ENCODE data around the gene VPS37B.

Gene VPS37B

DNA sequence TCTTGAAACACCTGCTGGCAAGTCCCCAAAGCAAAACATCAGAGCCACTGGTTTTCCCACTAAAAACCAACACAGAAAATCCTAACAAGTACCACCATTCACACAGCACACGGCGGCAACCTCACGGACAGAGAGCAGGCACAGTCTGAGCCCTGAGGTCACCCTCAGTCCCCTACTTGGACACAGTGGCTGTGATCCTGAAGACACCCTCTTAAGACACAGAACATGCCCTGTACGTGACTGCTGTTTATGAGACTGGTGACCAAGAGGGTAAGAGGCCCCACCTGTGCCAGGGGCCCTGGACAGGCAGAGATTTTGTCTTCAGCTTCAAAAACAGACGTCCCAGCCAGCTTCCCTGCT is 31.1 kb downstream of the VPS37B start:
- DNase-seq, result no peak

DNA sequence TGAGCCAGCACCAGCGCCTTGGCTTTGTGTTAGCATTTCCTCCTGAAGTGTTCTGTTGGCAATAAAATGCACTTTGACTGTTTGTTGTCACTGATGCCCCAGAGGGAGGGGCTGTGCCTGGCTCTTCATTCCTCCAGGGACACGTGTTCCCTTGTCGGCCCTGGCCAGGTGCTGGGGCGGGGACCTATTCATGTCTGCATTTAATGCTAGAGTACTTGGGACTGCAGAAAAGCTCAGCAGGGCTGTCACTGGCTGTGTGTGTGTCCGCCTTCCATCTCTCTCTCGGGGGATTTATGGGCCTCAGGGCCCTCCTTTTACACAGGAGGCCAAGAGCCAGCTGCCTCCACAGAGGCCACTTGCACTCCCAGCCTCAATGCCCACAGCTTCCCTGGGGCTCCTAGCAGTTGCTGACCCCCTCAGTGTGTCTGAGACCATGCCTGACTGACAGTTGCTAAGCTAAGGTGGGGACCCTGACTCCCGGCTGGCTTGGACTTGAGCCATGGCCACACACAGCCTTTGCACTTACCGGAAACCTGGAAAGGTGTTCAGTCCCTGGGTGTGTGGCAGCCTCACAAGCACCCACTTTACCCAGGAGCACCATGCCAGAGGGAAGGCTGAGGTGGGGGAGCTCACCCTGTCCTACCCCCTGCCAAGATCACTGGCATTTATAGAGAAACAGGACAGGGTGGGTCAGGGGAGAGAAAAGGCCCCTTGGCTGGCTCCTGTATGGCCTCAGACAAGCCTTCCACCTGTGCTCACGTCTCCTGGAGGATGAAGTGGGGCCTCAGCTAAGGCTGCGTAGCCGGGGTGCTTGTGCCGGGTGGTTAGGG is 32.8 kb downstream of the VPS37B start:
- peak; percentile 95 for DNase-seq

DNA sequence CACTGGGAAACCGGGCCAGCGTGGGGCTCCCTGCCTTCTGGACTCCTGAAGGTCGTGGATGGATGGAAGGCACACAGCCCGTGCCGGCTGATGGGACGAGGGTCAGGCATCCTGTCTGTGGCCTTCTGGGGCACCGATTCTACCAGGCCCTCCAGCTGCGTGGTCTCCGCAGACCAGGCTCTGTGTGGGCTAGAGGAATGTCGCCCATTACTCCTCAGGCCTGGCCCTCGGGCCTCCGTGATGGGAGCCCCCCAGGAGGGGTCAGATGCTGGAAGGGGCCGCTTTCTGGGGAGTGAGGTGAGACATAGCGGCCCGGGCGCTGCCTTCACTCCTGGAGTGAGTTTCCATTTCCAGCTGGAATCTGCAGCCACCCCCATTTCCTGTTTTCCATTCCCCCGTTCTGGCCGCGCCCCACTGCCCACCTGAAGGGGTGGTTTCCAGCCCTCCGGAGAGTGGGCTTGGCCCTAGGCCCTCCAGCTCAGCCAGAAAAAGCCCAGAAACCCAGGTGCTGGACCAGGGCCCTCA is 33.8 kb downstream of the VPS37B start:
- no peak for DNase-seq

DNA sequence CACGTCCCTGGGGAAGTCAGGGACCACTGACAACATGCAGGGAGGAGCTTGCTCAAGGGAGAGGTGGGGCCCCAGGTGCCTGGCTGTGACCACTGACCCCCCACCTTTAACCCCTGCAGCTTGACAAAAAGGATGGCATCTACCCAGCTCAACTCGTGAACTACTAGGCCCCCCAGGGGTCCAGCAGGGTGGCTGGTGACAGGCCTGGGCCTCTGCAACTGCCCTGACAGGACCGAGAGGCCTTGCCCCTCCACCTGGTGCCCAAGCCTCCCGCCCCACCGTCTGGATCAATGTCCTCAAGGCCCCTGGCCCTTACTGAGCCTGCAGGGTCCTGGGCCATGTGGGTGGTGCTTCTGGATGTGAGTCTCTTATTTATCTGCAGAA is 34.3 kb downstream of the VPS37B start:
- no peak for DNase-seq

DNA sequence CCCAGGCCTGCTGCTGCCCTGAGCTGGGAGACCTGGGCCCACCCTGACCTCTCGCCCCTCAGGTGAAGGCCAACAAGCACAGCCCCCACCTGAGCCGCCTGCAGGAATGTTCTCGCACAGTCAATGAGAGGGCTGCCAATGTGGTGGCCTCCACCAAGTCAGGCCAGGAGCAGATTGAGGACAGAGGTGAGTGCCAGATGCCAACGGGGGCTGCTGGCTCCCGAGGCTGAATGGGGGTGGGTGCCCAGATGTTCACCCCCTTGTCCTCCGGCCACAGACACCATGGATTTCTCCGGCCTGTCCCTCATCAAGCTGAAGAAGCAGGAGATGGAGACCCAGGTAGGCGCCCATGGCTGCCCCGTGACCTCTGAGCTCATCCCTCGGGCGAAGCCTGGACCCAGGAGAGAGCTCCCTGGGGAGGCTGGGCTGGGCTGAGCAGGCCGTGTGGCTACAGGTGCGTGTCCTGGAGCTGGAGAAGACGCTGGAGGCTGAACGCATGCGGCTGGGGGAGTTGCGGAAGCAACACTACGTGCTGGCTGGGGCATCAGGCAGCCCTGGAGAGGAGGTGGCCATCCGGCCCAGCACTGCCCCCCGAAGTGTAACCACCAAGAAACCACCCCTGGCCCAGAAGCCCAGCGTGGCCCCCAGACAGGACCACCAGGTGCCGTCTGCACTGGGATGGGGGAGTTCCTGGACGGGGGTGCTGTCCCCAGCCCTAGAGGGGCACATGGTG is 34.9 kb downstream of the VPS37B start:
- DNase-seq, result no peak

DNA sequence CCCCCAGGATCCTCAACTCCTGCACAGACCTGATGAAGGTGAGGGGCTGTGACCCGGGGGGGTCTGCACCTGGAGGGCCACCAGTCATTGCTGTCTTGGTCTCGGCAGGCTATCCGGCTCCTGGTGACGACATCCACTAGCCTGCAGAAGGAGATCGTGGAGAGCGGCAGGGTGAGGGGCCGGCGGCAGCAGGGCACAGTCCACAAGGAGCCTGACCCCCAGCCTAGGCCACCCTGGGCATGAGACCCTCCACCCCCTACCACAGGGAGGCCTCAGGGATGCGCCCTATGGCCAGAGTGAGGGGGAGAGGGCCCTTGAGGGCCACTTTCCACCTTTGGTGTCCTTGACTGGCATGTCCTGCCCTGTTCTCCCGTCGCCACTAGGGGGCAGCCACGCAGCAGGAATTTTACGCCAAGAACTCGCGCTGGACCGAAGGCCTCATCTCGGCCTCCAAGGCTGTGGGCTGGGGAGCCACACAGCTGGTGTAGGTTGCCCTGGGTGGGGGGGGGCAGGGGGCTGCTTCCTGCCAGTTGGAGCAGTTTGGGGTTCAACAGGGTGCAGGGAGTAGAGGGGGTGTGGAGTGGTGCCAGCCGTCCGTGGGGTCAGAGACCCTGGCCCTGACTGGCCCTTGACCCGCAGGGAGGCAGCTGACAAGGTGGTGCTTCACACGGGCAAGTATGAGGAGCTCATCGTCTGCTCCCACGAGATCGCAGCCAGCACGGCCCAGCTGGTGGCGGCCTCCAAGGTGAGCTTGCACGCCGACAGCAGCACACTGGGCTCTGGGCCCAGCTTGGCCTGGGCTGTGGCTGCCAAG is 35.7 kb downstream of the VPS37B start:
- peak; percentile 46 for DNase-seq

DNA sequence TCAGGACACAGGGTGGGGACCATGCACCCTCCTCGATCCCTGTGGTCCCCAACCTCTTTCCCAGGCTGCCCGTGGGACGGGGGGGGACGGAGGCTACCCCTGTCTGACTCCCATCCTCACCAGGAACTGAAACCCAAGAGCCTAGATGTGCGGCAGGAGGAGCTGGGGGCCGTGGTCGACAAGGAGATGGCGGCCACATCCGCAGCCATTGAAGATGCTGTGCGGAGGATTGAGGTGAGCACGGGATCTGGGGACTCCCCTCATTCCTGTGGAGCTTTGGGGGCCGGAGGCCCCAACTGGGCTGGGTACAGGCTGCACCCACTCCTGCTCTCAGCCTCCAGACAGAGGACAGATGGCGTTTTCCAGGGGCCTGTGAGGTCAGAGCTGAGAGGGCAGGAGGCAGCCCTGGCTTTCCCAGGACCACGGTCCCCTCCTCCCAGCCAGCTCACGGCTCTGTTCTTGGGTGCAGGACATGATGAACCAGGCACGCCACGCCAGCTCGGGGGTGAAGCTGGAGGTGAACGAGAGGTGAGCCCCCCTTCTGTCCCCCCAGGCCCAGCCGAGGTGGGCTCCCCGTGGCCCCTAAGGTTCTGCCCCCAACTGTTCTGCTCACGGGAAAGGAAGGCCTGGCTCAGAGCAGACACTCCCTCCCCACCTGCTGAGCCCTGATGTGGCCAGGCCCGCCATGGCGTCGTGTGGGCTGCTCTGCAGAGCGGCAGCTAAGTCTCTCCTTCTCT is 36.5 kb downstream of the VPS37B start:
- no peak for DNase-seq

DNA sequence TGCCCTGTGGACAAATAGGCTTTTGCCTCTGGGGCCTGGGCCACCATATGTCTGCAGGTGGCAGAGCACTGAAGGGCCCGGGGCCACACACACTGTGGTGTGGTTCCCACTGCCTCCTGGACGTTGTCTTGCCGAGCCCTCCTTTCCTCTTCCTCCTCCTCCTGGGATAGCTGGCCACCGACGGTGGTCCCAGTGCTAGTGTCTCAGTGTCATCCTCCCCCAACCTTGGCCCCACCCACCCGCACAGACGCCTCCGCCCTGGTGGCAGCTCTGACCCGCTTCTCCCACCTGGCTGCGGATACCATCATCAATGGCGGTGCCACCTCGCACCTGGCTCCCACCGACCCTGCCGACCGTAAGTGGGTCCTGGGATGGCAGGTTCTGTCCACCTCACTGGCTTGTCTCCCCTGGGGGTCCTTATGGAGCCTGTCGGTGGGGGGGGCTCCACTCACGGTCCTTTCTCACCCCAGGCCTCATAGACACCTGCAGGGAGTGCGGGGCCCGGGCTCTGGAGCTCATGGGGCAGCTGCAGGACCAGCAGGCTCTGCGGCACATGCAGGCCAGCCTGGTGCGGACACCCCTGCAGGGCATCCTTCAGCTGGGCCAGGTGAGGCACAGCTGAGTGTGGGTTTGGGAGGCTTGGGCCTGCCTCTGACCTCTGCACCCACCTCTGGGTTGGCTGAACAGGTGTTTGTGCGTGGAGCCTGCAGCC is 37.2 kb downstream of the VPS37B start:
- DNase-seq, result no peak

DNA sequence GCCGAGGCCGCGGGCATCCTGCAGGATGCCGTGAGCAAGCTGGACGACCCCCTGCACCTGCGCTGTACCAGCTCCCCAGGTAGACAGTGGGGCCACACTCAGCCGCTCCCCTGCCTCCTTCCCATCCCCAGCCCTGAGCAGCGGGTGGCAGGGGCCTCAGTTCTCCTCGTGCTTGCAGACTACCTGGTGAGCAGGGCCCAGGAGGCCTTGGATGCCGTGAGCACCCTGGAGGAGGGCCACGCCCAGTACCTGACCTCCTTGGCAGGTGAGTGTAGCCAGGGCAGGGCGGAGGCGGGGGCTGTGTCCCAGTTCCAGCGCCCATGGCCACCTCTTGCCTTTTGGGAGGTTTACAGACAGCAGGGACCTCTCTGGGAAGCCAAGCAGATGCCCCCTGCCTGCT is 37.8 kb downstream of the VPS37B start:
- no peak for DNase-seq

DNA sequence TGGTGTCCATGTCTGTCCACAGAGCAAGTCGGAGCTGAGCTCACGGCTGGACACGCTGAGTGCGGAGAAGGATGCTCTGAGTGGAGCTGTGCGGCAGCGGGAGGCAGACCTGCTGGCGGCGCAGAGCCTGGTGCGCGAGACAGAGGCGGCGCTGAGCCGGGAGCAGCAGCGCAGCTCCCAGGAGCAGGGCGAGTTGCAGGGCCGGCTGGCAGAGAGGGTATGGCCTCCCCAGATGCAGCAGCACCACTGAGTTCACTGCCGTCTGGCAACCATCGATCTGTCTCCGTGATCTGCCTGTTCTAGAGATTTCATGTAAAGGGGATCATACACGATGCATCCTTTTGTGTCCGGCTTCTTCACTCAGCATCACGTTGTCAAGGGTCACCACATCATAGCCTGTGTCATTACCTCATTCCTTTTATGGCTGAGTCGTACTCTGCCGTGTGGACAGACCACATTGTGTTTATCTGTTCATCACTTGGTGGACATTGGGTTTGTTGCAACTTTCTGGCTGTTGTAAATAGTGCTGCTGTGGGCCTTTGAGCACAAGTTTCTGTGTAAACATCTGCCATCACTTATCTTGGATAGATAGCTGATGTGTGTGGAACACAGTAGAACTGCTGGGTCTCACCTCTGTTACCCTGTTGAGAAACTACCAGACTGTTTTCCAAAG is 38.8 kb downstream of the VPS37B start:
- DNase-seq, result no peak

DNA sequence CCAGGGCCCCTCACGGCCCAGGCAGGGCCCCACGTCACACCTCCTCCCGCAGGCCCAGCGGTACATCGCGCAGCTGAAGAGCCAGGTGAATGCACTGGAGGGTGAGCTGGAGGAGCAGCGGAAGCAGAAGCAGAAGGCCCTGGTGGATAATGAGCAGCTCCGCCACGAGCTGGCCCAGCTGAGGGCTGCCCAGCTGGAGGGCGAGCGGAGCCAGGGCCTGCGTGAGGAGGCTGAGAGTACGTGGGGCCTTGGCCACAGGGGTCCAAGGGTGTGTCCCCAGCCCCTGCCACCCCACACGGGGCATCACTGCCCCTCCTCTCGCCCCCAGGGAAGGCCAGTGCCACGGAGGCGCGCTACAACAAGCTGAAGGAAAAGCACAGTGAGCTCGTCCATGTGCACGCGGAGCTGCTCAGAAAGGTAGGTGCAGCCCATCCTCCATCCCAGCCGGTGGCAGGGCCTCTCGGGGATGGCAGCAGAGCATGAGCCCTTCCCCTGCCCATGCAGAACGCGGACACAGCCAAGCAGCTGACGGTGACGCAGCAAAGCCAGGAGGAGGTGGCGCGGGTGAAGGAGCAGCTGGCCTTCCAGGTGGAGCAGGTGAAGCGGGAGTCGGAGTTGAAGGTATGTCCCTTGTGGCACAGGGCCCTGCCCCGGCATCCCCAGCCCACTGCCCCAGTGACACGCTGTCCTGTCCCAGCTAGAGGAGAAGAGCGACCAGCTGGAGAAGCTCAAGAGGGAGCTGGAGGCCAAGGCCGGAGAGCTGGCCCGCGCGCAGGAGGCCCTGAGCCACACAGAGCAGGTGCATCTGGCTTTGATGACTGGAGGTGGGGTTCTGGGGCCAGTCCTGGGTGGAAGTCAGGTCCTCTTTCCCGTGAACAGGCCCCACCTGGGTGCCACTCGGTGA is 39.7 kb downstream of the VPS37B start:
- DNase-seq, result no peak

DNA sequence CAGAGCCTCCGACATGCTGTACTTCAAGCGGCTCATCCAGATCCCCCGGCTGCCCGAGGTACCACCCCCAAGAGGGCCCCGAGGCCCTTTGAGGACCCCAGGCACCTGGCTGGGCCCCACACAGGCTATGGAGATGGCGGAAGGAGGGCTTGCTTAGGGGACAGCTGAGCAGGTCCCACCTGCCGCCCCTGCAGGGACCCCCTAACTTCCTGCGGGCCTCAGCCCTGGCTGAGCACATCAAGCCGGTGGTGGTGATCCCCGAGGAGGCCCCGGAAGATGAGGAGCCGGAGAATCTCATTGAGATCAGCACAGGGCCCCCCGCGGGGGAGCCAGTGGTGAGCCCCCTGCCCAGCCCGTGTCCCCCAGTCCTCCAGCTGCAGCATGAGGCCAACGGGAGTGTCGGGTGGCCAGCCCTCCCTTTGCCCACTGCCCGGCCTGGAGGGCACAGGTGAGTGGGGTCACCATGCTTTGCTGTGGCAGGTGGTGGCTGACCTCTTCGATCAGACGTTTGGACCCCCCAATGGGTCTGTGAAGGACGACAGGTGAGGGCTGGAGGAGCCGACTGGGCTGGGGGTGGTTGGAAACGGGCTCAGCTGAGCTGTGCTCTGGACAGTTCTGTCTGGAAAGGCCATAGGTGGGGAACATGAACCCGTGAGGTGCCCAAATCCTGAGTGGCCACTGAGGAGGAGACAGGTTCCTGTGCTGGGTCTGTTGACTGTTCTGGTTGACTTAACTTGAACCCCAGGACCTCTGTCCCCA is 40.7 kb downstream of the VPS37B start:
- no peak for DNase-seq

DNA sequence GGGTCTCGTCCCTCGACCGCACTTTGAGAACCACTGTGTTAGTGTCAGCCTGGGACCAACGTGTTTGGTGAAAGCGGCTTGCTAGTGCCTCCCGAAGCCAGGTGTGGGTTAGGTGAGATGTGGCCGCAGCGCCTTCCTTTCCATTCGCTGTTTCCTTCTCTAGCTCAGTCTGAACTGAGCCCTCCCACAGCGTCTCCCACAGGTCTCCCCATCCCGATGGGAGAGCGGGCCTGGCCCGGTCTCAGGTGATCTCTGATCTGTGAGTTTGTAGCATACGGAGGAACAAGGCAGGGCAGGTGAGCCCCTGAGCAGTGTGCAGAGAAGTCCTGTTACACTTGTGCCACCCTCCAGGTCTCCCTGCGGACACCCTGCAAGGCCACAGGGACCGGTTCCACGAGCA is 41.4 kb downstream of the VPS37B start:
- DNase-seq, result no peak

DNA sequence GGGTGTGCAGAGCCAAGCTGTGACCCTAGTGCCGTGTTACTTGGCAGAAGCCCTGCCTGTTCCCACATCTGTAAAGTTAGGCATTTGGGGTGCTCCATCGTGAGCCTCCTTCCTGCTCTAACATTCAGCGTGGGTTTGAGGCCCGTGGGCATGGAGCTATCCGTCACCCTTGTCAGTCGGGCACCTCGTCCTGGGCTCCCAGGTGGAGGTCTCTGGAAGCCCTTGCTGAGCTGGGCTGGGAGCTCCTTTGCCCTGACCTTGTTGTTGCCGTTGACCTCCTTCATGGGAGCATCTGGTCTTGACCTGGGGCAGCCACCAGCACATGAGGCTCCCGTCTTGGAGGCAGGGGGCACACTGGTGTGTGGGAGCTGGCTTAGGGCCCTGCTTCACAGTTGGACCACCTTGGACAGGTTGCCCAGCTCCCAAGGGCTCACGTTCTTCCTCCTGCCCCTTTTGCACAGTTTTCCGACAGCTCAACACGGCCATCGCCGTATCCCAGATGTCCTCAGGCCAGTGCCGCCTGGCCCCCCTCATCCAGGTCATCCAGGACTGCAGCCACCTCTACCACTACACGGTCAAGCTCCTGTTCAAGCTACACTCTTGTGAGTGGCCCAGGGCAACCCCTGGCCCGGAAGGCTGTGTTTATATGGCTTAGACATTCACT is 42.2 kb downstream of the VPS37B start:
- no peak for DNase-seq

DNA sequence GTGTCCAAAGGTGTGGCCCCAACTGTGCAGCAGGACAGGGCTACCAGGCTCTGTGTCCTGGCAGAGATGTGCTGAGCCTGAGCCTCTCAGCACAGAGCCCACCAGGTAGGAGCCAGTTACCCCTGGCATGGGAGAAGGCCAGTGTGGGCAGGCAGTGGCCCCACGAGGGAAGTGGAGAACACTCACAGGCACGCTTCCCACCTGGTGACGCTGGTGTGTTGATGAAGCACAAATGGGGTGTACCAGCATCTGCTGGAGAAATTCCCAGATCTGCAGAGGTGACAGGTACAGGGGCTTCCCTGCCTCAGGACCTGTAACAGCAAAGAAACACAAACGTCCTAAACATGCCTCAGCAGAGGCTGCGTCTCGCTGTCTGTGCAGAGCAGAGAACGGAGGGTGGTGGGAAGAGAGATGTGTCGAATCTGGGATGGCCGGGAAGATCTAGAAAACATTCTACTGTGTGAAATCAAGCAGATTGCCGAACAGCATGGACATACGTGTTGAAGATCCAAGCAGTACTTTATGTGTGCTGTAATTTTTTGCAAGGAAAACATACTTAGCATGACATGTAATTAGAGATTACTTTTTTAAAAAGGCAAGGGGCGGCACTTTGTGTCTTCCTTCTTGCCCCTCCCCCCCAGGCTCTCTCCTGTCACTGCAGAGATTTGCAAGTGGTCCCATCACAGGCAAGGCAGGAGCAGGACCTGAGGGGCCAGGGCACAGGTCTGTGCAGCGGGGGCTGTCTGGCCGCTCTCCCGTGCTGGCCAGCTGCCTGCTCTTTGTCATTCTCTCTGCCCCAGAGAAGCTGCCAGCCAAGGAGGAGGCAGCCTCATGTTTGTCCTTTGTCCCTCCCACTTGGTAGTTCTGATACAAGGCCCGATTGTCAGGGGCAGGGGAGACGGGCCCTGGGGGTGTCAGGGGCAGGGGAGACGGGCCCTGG is 43.3 kb downstream of the VPS37B start:
- DNase-seq, result no peak

DNA sequence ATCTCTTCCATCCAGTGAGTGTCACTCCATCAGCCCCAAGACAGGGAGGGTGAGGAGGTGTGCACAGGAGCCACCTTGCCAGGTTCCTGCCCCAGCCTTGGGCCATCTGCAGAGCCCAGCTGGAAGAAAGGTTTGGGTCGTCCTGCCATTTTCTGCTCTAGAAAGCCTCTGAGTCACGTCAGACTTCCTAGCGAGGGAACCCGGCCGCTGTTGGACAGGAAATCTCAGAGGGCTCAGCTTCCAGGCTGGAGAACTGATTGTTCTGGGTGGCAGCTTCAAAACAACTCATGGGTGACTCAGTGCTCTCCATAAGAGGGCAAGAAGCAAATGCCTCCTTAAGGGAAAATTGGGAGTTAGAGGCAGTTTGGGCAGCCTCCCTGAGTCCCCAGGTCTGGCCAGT is 44.1 kb downstream of the VPS37B start:
- no peak for DNase-seq

DNA sequence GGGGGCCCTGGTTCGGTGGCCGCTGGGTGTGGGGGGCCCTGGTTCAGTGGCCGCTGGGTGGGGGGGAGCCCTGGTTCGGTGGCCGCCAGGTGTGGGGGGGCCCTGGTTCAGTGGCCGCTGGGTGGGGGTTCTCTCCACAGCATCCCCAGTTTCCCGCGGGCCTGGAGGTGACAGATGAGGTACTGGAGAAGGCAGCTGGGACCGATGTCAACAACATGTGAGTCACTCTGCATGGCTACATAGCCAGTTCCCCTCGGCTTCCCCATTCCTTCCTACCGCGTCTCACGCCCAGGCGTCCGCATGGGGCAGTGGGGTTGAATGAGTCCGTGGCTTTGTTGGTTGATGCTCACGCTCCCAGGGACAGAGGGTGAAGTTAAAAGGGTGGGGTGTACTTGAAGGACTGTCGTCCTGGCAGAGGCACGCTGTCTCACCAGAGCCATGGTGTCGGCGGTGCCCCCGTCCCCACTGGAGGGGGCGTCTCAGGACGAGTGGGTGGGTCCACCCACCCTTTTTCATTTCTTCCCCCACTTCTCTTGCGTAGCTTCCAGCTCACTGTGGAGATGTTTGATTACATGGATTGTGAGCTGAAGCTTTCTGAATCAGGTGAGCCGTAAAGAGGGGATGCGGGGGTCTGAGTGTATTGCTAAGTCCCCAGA is 45.1 kb downstream of the VPS37B start:
- DNase-seq, result no peak

Measured in NCI-H2029 (cell line).